RWPE1 (cell line): ENCODE data around the gene ANK2.

Source experiments
- CTCF ChIA-PET: fragments of 350-600 bp; sonication (Branson Sonifier 250); formaldehyde crosslinking; extraction: SDS; loops from one replicate; lab custom pipeline; 2021; lab: Yijun Ruan, JAX
- POLR2A ChIA-PET: fragments of 400-600 bp; formaldehyde crosslinking; extraction: SDS; loops from one replicate; lab custom pipeline; 2020; ENCODE audit warnings: antibody characterized with exemption; ENCODE audit not compliant: low non-redundant PET; lab: Yijun Ruan, JAX
- DNase-seq: peaks from one replicate; pipeline ENCODE4 v3.0.0; 2012; ENCODE audit warnings: low spot score
- H3K27ac ChIP-seq: fragments of 450-650 bp; 2 replicates; pipeline ENCODE4 v1.5.1; 2017
- CTCF ChIP-seq: fragments of 450-650 bp; conservative IDR thresholded peaks from 2 replicates; pipeline ENCODE4 v1.5.1; 2017; ENCODE audit warnings: low read depth, mild to moderate bottlenecking

Gene ANK2

GRCh38 chr4:113292371-113293042, 243.1 kb downstream of the ANK2 start:
- DNase-seq, result no peak
- ChIA-PET CTCF (no interaction called here), POLR2A (no interaction called here)
- no peak overlapping the region for H3K27ac ChIP-seq
- TF ChIP-seq CTCF, result no peak

GRCh38 chr4:113293043-113293560, 243.6 kb downstream of the ANK2 start:
- CTCF ChIA-PET, result no interaction called here
- no peak overlapping the region for H3K27ac ChIP-seq
- no peak for DNase-seq
- no peak for TF ChIP-seq CTCF
- POLR2A ChIA-PET, result no interaction called here

- DNase-seq, result no peak
- no peak overlapping the region for H3K27ac ChIP-seq
- ChIA-PET CTCF (no interaction called here), POLR2A (no interaction called here)
- no peak for TF ChIP-seq CTCF
Observed at GRCh38 chr4:113293674-113294073, 244.2 kb downstream of the ANK2 start.

GRCh38 chr4:113294908-113295307, 245.5 kb downstream of the ANK2 start:
- CTCF ChIA-PET, result interaction anchor here (0.5 to 0.8 kb wide), 6 partner anchors 23 to 712 kb away, joined by 3 to 4 read pairs (median 4); no protein-coding TSS in a partner anchor
- DNase-seq, result no peak
- TF ChIP-seq CTCF, result peak; percentile 16; the same call in 1 of the 2 replicates
- H3K27ac ChIP-seq, result no peak overlapping the region
- POLR2A ChIA-PET, result no interaction called here

GRCh38 chr4:113300471-113300928, 251.0 kb downstream of the ANK2 start:
- no peak for TF ChIP-seq CTCF
- DNase-seq, result peak; percentile 36
- ChIA-PET CTCF (no interaction called here), POLR2A (no interaction called here)
- H3K27ac ChIP-seq, result no peak overlapping the region

GRCh38 chr4:113302051-113302450, 252.6 kb downstream of the ANK2 start:
- H3K27ac ChIP-seq, result no peak overlapping the region
- DNase-seq, result no peak
- TF ChIP-seq CTCF, result no peak
- CTCF ChIA-PET, result interaction anchor here (0.6 to 1.4 kb wide), 4 partner anchors 36 to 260 kb away, joined by 3 to 4 read pairs (median 4); no protein-coding TSS in a partner anchor
- POLR2A ChIA-PET, result no interaction called here
